DMS53 (cell line): Measurements from ENCODE around the gene MYO7A.

Experiments used
- DNase-seq: peaks from one replicate; lab custom pipeline; 2025; lab: John Stamatoyannopoulos, UW

The MYO7A gene

DNA sequence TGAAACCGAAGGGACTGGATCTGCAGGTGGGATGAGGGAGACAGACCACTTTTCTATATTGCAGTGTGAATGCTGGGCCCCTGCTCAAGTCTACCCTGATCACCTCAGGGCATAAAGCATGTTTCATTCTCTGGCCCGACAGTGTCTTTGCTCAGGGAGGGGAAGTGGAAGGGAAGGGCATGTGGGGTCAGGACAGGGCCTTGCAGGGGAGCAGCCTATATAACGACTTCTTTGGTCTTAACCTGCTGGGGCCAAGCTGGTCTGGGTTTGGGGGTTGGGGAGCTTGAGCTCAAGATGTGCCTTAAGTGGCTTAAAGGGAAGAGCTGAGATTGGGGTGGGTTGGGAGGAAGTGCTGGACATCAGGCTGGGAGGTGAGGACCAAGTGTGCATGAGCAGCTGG lies 87.1 kb downstream of the MYO7A start:
- no peak for DNase-seq

DNA sequence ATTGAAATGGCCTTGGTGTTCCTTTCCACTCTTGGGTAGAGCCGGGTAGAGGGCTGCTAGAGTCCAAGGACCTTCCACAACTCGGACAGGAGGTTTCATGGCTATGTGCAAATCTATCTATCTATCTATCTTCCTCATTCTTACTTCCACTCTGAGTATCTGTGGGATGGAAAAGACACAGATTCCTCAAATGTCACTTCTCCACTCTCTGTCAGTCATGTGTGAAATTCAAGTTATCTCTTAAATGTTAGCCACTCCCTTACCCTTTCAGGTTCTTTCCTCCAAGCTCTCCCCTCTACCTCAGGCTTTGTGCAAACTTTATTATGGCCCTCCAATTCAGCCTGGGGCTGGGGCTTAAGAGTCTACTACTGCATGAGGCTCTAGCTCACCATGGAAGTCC lies 89.1 kb downstream of the MYO7A start:
- DNase-seq: no peak

DNA sequence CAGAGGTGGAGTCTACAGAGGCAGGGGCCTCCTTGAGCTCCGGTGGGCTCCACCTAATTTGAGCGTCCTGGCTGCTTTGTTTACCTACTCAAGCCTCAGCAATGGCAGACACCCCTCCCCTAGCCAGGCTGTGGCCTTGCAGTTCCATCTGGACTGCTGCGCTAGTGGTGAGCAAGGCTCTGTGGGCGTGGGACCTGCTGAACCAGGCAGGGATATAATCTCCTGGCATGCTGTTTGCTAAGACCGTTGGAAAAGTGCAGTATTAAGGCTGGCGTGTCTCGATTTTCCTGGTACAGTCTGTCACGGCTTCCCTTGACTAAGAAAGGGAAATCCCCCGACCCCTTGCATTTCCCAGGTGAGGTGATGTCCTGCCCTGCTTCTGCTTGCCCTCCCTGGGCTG lies 95.8 kb downstream of the MYO7A start:
- DNase-seq: no peak

DNA sequence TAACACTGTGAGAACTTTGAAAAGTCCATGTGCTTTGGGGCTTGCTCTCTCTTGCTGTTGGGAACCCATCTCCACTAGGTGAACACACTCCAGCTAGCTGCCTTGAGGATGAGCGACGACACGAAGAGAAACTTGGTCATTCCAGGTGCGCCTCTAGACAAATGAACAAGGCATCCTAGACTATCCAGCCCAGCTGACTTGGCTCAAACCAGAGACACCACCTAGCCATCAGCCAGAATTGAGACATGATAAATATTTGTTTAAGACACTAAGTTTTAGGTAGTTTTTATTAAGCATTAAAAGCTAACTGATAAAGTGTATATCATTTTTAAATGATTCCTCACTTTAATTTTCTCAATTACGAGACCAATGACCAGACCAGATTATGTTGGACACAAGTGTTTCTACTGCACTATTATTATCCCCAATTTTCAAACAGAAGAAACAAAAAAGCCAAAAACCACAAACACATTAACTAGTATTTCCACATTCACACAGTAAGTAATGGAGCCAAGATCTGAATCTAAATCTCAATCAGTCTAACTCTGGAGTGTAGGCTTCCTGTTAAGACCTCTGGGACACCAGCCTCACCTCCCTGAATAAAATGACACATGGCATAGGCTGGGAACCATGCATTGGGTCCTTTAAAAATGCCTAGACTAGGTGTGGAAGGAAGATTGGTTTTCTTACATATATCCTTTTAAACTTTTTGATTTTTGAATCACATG lies 103.0 kb downstream of the MYO7A start:
- no peak for DNase-seq

DNA sequence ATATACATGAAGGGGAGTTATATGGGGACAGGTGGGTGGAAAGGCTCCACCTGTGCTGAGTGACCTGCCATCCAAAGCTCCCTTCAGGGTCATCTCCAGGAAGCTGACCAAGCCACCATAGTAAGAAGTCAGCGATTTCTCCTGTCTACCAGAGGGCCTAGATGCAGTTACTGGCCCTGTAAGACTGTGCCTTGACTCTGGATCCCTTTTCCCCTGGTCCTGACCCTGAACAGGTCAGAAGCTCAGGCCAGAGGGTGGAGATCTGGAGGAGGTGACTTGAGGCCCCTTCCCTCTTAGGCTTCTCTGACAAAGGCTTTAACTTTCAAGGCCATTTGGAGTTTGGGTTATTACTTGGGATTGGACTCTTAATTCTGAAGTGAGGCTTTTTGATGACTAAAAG lies 103.8 kb downstream of the MYO7A start:
- DNase-seq: no peak

DNA sequence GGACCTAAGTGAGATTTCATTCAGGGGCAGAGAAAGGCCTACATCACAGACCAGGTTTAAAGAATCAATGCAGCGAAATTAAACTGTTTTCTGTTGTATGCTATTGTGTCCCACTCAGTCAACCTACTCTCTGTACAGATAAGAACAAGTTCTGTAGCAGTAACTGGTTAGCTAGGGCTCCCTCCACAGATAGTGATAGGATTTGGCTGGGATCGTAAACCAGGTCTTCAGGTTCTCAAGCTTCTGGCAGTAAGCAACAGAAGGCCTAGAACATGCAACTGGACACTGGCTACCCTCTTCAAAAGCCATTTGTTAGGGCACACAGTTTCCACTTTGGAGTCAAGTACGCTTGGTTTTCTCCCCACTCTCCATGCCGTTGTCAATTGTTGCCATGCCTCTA lies 104.2 kb downstream of the MYO7A start:
- DNase-seq: no peak

DNA sequence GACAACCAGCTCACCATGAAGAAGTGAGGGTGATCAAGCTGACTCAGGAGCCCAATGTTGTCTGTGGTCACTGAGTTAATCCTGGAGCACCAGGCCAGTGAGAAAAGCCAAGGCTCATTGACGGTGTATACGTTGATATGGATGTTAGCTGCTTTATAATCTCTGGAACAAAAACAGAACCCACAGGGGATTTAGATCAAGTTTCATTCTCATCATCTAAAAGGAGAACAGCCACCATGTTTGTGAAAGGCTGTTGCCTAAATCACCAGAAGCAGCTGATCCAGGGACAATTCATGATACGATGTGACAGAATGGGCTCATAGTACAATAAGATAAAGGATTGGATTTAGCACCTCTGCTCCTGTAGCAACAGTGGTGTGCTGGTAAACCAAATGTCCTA lies 105.0 kb downstream of the MYO7A start:
- DNase-seq: no peak

DNA sequence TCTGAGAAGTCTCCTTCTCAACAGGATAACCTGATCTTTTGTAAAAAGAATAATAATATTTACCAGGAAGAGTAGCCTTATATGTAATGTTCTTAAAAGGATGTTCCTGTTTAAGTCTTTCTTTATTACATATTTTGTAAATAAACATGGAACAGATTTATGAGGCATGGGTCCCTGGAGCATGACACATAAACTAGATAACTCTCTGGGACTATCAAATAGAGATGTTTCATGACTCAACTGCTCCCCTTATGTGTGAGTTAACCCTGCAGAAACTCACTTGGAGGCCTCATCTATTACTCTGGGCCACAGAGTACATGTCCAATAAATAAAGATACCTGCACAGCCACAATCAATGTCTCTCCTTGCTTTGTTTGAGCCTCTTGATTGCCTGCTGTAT lies 108.9 kb downstream of the MYO7A start:
- DNase-seq: no peak

DNA sequence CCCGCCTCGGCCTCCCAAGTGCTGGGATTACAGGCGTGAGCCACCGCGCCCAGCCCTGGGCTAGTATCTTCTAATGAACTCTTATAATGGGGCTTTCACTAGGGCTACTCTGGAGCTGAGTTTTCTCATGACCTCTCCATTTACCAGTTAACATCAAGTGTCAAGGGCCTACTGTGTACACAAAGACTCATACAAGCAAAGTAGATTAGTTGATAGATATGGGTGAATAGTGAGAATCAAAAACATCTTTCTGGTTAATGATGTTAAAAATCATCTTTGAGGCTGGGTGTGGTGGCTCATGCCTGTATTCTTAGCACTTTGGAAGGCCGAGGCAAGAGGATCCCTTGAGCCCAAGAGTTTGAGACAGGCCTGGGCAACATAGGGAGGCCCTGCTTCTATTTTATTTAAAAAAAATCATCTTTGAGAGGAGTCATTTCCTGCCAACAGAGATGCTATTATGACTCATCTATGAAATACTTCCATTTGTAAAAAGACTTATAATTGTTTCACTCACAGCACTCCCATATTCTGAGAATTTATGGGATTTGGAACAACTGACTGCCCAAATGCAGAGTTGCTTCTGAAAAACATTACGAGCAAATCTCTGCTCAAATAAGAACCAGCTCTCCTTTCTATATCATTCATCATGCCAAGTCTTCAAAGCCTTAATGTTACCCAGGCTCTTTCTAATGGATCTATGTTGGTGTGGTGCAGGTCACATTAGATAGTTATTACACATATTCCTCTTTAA lies 116.4 kb downstream of the MYO7A start:
- peak; percentile 85 for DNase-seq

DNA sequence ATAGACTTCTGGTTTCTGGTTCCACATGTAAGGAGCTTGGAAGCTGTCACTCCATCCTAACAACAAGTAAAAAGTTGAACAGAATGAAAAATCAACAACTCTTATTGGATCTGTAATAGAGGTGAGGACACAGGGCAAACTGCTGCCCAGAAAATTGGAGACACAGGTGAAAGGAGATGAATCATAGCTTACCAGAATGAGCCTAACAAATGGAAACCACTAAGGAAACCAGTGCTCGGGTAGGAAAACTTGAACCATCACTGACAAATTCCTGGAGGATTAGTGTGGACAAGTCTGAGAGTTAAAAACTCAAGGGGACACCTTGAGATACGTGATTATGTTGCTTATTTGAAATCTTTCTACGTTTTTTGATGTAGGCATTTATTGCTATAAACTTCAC lies 121.4 kb downstream of the MYO7A start:
- peak; percentile 39 for DNase-seq

DNA sequence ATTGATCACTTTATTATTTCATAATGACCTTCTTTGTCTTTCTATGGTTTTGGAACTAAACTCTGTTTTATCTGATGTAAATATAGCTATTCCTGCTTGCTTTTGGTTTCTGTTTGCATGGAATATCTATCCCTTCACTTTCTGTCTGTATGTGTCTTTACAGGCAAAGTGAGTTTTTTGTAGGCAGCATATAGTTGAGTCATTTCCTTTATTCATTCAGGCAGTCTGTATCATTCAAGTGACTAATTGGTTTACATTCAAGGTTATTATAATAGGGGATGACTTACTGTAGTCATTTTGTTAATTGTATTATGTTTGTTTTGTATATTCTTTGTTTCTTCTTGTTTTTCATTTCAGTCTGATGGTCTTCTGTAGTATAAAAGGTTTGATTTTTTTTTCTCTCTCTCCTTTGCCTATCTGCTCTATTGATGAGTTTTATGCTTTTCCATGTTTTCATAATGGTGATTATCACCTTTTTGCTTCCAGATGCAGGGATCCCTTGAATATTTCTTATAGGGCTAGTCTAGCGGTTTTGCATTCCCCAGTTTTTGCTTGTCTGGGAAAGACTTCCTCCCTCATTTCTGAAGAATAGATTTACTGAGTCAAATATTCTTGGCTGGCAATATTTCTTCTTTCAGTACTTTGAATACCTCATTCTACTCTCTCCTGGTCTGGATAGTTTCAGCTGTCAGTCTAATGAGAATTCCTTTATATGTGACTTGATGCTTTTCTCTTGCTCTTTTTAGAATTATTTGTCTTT lies 123.0 kb downstream of the MYO7A start:
- DNase-seq: peak; percentile 67

DNA sequence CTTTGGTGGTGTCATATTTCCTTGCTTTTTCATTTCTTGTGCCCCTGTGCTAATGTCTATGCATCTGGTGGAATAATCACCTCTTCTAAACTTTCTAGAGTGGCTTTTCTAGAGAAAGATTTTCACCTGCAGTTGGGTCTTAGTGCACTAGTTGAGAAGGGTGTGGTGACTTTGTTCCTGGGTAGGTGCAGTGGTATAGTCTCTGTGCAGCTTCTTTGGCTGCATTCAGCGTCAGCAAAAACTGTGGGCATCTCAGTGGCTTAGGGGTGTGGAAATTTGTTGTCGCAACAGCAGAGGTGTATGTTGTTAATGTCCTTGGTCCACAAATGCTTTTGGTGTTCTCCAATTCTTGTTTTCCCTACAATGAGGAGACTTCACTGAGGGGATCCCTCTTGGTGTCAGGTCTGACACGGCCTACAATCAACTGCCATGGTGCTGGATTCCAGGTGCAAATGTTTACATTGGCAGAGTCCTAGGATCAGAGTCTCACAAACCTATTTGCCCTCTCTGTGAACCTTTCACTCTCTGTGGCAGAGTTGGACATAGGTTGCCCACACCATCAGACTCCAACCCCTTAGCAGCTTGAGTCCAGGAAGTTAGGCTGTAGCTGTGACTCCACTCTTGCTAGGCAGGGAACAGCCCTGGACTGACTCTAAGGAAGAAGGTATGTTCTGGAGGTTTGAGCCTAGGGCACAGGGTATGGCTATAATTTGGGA lies 124.7 kb downstream of the MYO7A start:
- peak; percentile 76 for DNase-seq

DNA sequence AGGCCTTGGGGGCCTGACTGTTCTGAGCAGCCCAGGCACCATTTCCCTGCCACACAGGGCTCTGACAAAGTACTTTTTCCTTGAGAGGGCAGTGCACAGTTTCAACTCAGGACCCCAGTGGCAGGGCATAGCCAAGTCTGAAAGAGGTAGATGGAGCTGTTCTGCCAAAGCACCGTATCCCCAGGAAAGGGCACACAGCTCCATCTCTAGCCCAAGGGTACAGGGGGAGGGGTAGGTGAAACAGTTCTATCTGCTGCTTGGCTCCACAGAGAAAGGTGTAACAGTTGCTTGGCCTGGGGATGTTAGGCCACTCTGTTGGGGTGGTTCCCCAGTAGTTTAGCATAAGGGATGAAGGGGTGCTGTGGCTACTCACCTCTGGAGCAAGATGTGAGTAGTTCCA lies 125.6 kb downstream of the MYO7A start:
- no peak for DNase-seq

DNA sequence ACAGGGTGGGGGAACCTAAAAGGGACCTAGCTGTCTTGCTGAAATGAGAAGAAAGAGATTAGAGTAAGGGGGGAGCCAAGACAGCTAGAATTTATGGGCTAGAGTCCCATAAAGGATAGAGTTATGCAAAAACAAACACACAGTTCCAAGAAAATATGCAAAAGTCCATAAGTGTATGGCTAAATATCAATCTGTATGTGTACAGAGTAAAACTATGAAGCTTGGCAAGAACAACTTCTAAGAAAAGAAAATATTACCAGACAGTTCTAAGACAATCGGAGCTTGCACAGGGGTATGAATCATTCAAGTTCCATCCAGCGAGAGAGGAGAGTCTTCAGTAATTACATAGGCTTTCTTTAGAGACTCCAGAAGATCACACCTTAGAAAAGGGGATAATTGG lies 131.6 kb downstream of the MYO7A start:
- DNase-seq: no peak

DNA sequence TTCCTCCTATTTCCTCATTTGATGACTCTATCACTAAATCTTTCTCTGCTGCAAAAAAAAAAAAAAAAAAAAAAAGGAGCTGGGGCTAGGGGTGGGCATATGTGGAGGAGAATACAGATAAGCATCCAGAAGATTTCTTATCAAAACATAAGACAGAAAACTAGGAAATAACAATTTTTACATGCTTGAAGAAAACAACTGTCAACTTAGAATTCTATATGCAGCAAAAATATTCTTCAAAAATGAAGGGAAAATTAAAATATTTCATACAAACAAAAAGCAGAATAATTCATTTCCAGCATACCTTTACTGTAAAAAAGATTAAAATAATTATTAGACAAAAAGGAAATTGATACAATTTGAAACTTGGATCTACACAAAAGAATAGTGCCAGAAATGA lies 134.8 kb downstream of the MYO7A start:
- no peak for DNase-seq
